ENCODE data around the gene PI4K2A. TPM values are rescaled to one million over a fixed set of nuclear protein-coding genes. Genes with fewer than 3 reads are reported as not detected.

Gene PI4K2A
- total and polyA plus RNA-seq, 2 donors (not counting 1 experiment from before 2014, with no cell fraction given): 26.6 to 30.7 TPM

- no peak overlapping the region for H2AFZ ChIP-seq (ENCODE audit: low read length)
- H3K36me3 ChIP-seq (ENCODE audit: control insufficient read depth, insufficient read depth, low read length): peaks cover 7% of the 10 kb centered on the region
- TF ChIP-seq EZH2 (IDR thresholded peaks at IDR 0.05; ENCODE audit: low read length, missing control alignments): no peak
- TF ChIP-seq CTCF (conservative IDR thresholded peaks at IDR 0.05 in 1 of 2, IDR thresholded peaks at IDR 0.05 in 1 of 2; ENCODE audit: low read depth in 1 of 2, low read length in 2 of 2): no peak
- H3K27ac ChIP-seq (ENCODE audit: insufficient read depth, low read length): peak overlapping the region; percentile 85
- peaks cover 34% of the 10 kb centered on the region for H3K79me2 ChIP-seq (ENCODE audit: control insufficient read depth, insufficient read depth, low read length)
- H3K4me2 ChIP-seq (ENCODE audit: extremely low read depth, insufficient read depth, low read length): peak overlapping the region; percentile 90
- no peaks in the 10 kb centered on the region for H3K27me3 ChIP-seq (ENCODE audit: control insufficient read depth, insufficient read depth, low read length)
- peak overlapping the region; percentile 80 for H3K9ac ChIP-seq (ENCODE audit: insufficient read depth, low read length)
- DNase-seq (ENCODE audit: low read depth in 2 of 2): no peak
- peaks cover 20% of the 10 kb centered on the region for H3K4me1 ChIP-seq (ENCODE audit: control insufficient read depth, extremely low read depth, insufficient read depth, low read length)
- no peaks in the 10 kb centered on the region for H3K9me3 ChIP-seq (ENCODE audit: control insufficient read depth, insufficient read depth, low read depth, low read length)
- no peaks in the 10 kb centered on the region for H4K20me1 ChIP-seq (ENCODE audit: control insufficient read depth, extremely low read depth, insufficient read depth, low read length)
- H3K4me3 ChIP-seq (replicated peaks in 1 of 4; ENCODE audit: control extremely low read depth in 1 of 4, insufficient read depth in 1 of 4, low read depth in 3 of 4, low read length in 4 of 4): peak overlapping the region; percentile 57 to 76 (median 75)
Measured at GRCh38 chr10:97715259-97715874, 74.9 kb downstream of the PI4K2A start.

- Histone ChIP-seq H3K4me1 (ENCODE audit: control insufficient read depth, extremely low read depth, insufficient read depth, low read length) (peaks cover 20% of the 10 kb centered on the region), H3K9me3 (ENCODE audit: control insufficient read depth, insufficient read depth, low read depth, low read length) (no peaks in the 10 kb centered on the region)
Measured at GRCh38 chr10:97717627-97718026, 77.2 kb downstream of the PI4K2A start.

GRCh38 chr10:97718178-97718577 lies 77.7 kb downstream of the PI4K2A start:
- Histone ChIP-seq H2AFZ (ENCODE audit: low read length) (no peak overlapping the region), H3K4me1 (ENCODE audit: control insufficient read depth, extremely low read depth, insufficient read depth, low read length) (peaks cover 20% of the 10 kb centered on the region), H3K4me3 (replicated peaks in 1 of 4; ENCODE audit: control extremely low read depth in 1 of 4, insufficient read depth in 1 of 4, low read depth in 3 of 4, low read length in 4 of 4) (no peak overlapping the region), H3K79me2 (ENCODE audit: control insufficient read depth, insufficient read depth, low read length) (peaks cover 34% of the 10 kb centered on the region), H3K27ac (ENCODE audit: insufficient read depth, low read length) (no peak overlapping the region), H4K20me1 (ENCODE audit: control insufficient read depth, extremely low read depth, insufficient read depth, low read length) (no peaks in the 10 kb centered on the region), H3K4me2 (ENCODE audit: extremely low read depth, insufficient read depth, low read length) (no peak overlapping the region), H3K36me3 (ENCODE audit: control insufficient read depth, insufficient read depth, low read length) (peaks cover 7% of the 10 kb centered on the region), H3K27me3 (ENCODE audit: control insufficient read depth, insufficient read depth, low read length) (no peaks in the 10 kb centered on the region), H3K9ac (ENCODE audit: insufficient read depth, low read length) (no peak overlapping the region), H3K9me3 (ENCODE audit: control insufficient read depth, insufficient read depth, low read depth, low read length) (no peaks in the 10 kb centered on the region)
- no peak for DNase-seq (ENCODE audit: low read depth in 2 of 2)
- no peak for TF ChIP-seq EZH2 (IDR thresholded peaks at IDR 0.05; ENCODE audit: low read length, missing control alignments)
- no peak for TF ChIP-seq CTCF (conservative IDR thresholded peaks at IDR 0.05 in 1 of 2, IDR thresholded peaks at IDR 0.05 in 1 of 2; ENCODE audit: low read depth in 1 of 2, low read length in 2 of 2)

More at GRCh38 chr10:97717627-97718026, 77.2 kb downstream of the PI4K2A start:
- H3K27me3 ChIP-seq (ENCODE audit: control insufficient read depth, insufficient read depth, low read length): no peaks in the 10 kb centered on the region
- H3K79me2 ChIP-seq (ENCODE audit: control insufficient read depth, insufficient read depth, low read length): peaks cover 34% of the 10 kb centered on the region
- H3K9ac ChIP-seq (ENCODE audit: insufficient read depth, low read length): no peak overlapping the region
- H3K27ac ChIP-seq (ENCODE audit: insufficient read depth, low read length): no peak overlapping the region
- no peak overlapping the region for H3K4me3 ChIP-seq (replicated peaks in 1 of 4; ENCODE audit: control extremely low read depth in 1 of 4, insufficient read depth in 1 of 4, low read depth in 3 of 4, low read length in 4 of 4)
- no peak for DNase-seq (ENCODE audit: low read depth in 2 of 2)
- no peaks in the 10 kb centered on the region for H4K20me1 ChIP-seq (ENCODE audit: control insufficient read depth, extremely low read depth, insufficient read depth, low read length)
- H2AFZ ChIP-seq (ENCODE audit: low read length): no peak overlapping the region
- TF ChIP-seq CTCF (conservative IDR thresholded peaks at IDR 0.05 in 1 of 2, IDR thresholded peaks at IDR 0.05 in 1 of 2; ENCODE audit: low read depth in 1 of 2, low read length in 2 of 2) (no peak), EZH2 (IDR thresholded peaks at IDR 0.05; ENCODE audit: low read length, missing control alignments) (no peak)
- H3K36me3 ChIP-seq (ENCODE audit: control insufficient read depth, insufficient read depth, low read length): peaks cover 7% of the 10 kb centered on the region
- no peak overlapping the region for H3K4me2 ChIP-seq (ENCODE audit: extremely low read depth, insufficient read depth, low read length)

Measured in fibroblast of lung (primary cell).